ENCODE data around the gene CDKN2B. TPM values are rescaled to one million over a fixed set of nuclear protein-coding genes. Genes with fewer than 3 reads are reported as not detected.

The CDKN2B gene
- polyA plus RNA-seq, 2 of the 4 experiments (the other 2 are of a cell fraction) = not detected

GRCh38 chr9:22050924-22051323, 41.8 kb upstream of the CDKN2B start:
- CTCF ChIA-PET = no interaction called here
- no peaks in the 10 kb centered on the region for H3K4me1 ChIP-seq
- POLR2A ChIA-PET = no interaction called here
- H3K9me3 ChIP-seq = no peaks in the 10 kb centered on the region
- FAIRE-seq (no peak), DNase-seq (ENCODE audit: low read depth in 1 of 2, low spot score in 1 of 2) (no peak), ATAC-seq (no peak)
- no peak overlapping the region for H3K4me2 ChIP-seq
- no peak overlapping the region for H3K4me3 ChIP-seq
- TF ChIP-seq FOSB (CRISPR knock-in tag; IDR thresholded peaks at IDR 0.05) (no peak), SREBF2 (IDR thresholded peaks at IDR 0.05) (no peak), TP53 (CRISPR knock-in tag; IDR thresholded peaks at IDR 0.05) (no peak), EP300 (IDR thresholded peaks at IDR 0.05) (no peak)
- no peak overlapping the region for H3K27ac ChIP-seq
- WGBS (ENCODE audit: missing lambda C conversion rate) = no CpG with 5 or more reads among the region's 4 CpGs

DNA sequence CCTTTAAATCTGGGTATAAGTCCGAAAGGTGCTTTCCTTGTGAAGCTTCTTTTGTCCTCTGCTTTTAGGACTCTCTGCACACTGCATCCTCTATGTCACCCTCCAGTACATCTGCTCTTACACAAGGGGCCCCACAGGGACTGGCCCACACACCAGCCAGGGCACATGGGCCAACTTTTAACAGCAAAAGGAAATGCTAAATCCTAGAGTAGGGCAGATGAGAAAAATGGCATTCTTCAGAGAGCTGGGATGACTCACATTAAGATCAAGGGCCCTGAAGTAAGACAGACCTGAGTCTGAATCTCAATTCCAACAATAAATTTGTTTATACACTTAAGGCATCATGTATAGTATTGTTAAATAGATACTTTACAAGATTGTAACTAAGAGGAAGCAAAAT, 40.3 kb upstream of the CDKN2B start:
- Histone ChIP-seq H3K4me1 (no peaks in the 10 kb centered on the region), H3K9me3 (no peaks in the 10 kb centered on the region), H3K4me2 (no peak overlapping the region), H3K27ac (no peak overlapping the region), H3K4me3 (no peak overlapping the region)
- ATAC-seq = no peak
- DNase-seq (ENCODE audit: low read depth in 1 of 2, low spot score in 1 of 2) = no peak
- no peak for TF ChIP-seq JUN (IDR thresholded peaks at IDR 0.05)
- TF ChIP-seq, protein P1, sequence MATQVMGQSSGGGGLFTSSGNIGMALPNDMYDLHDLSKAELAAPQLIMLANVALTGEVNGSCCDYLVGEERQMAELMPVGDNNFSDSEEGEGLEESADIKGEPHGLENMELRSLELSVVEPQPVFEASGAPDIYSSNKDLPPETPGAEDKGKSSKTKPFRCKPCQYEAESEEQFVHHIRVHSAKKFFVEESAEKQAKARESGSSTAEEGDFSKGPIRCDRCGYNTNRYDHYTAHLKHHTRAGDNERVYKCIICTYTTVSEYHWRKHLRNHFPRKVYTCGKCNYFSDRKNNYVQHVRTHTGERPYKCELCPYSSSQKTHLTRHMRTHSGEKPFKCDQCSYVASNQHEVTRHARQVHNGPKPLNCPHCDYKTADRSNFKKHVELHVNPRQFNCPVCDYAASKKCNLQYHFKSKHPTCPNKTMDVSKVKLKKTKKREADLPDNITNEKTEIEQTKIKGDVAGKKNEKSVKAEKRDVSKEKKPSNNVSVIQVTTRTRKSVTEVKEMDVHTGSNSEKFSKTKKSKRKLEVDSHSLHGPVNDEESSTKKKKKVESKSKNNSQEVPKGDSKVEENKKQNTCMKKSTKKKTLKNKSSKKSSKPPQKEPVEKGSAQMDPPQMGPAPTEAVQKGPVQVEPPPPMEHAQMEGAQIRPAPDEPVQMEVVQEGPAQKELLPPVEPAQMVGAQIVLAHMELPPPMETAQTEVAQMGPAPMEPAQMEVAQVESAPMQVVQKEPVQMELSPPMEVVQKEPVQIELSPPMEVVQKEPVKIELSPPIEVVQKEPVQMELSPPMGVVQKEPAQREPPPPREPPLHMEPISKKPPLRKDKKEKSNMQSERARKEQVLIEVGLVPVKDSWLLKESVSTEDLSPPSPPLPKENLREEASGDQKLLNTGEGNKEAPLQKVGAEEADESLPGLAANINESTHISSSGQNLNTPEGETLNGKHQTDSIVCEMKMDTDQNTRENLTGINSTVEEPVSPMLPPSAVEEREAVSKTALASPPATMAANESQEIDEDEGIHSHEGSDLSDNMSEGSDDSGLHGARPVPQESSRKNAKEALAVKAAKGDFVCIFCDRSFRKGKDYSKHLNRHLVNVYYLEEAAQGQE (IDR thresholded peaks at IDR 0.05) = no peak
- TF ChIP-seq HOXB5 (CRISPR knock-in tag; IDR thresholded peaks at IDR 0.05) = no peak
- no peak for TF ChIP-seq POLR2AphosphoS2 (conservative IDR thresholded peaks at IDR 0.05; ENCODE audit: low read length)
- no peak for TF ChIP-seq HOXA7 (CRISPR knock-in tag; IDR thresholded peaks at IDR 0.05)
- TF ChIP-seq HDAC2 (IDR thresholded peaks at IDR 0.05) = no peak
- no peak for TF ChIP-seq FOSL2 (IDR thresholded peaks at IDR 0.05)
- no peak for TF ChIP-seq FOSL2 (CRISPR knock-in tag; IDR thresholded peaks at IDR 0.05)
- TF ChIP-seq HEYL (CRISPR knock-in tag; IDR thresholded peaks at IDR 0.05) = no peak
- no peak for TF ChIP-seq SMC3 (IDR thresholded peaks at IDR 0.05)
- TF ChIP-seq SREBF2 (IDR thresholded peaks at IDR 0.05) = no peak
- no peak for TF ChIP-seq CBX8 (IDR thresholded peaks at IDR 0.05)
- no peak for TF ChIP-seq MYC (IDR thresholded peaks at IDR 0.05; ENCODE audit: borderline replicate concordance, low read length)
- TF ChIP-seq, protein P2, sequence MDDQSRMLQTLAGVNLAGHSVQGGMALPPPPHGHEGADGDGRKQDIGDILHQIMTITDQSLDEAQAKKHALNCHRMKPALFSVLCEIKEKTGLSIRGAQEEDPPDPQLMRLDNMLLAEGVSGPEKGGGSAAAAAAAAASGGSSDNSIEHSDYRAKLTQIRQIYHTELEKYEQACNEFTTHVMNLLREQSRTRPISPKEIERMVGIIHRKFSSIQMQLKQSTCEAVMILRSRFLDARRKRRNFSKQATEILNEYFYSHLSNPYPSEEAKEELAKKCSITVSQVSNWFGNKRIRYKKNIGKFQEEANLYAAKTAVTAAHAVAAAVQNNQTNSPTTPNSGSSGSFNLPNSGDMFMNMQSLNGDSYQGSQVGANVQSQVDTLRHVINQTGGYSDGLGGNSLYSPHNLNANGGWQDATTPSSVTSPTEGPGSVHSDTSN (IDR thresholded peaks at IDR 0.05) = no peak
- no peak for TF ChIP-seq MAZ (IDR thresholded peaks at IDR 0.05; ENCODE audit: borderline replicate concordance, low read depth, low read length)
- TF ChIP-seq, protein P3, sequence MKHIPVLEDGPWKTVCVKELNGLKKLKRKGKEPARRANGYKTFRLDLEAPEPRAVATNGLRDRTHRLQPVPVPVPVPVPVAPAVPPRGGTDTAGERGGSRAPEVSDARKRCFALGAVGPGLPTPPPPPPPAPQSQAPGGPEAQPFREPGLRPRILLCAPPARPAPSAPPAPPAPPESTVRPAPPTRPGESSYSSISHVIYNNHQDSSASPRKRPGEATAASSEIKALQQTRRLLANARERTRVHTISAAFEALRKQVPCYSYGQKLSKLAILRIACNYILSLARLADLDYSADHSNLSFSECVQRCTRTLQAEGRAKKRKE (CRISPR knock-in tag; IDR thresholded peaks at IDR 0.05; ENCODE audit: low read depth) = no peak
- no peak for TF ChIP-seq EHF (CRISPR knock-in tag; IDR thresholded peaks at IDR 0.05)
- TF ChIP-seq HES2 (IDR thresholded peaks at IDR 0.05) = no peak
- no peak for TF ChIP-seq EHMT2 (IDR thresholded peaks at IDR 0.05; ENCODE audit: low read depth)
- no peak for TF ChIP-seq POLR2A (IDR thresholded peaks at IDR 0.05; ENCODE audit: low read length)
- WGBS (ENCODE audit: missing lambda C conversion rate) = no CpG with 5 or more reads among the region's 1 CpG
- ChIA-PET CTCF (no interaction called here), POLR2A (no interaction called here)
- FAIRE-seq = no peak
